K562 (cell line): ENCODE results near the gene ERAP2. TPM values are rescaled to one million over a fixed set of nuclear protein-coding genes. Genes with fewer than 3 reads are reported as not detected.

Experiments used
- ATAC-seq: fragments of 200-7000 bp; cut with Tn5 transposase; 3 replicates; pipeline ENCODE4 v1.9.1; 2020; ENCODE audit warnings: moderate library complexity
- BruUV-seq: library from RNA; stranded (reverse); fragments of 400-500 nt; replicated peaks from 2 replicates; lab custom pipeline; 2021; lab: Mats Ljungman, UMichigan
- CTCF ChIA-PET: fragments of 300-600 bp; formaldehyde crosslinking; extraction: SDS; loops from one replicate; lab custom pipeline; 2021; ENCODE audit warnings: low intra/inter-chr PET ratio; lab: Yijun Ruan, JAX
- POLR2A ChIA-PET: fragments of 300-600, 350-650 bp; sonication (Branson Sonifier 250); formaldehyde crosslinking; extraction: SDS; loops from one replicate; lab custom pipeline; 2021; ENCODE audit warnings: antibody characterized with exemption, inconsistent platforms; lab: Yijun Ruan, JAX
- DNase-seq, 4 experiments: peaks; one replicate each; pipeline versions ENCODE4 v3.0.0 to v3.0.0-alpha.2; 2011 to 2018; ENCODE audit warnings: low spot score in 3 of 4, mixed read lengths in 3 of 4; ENCODE audit errors: extremely low read depth in 1 of 4
- FAIRE-seq: peaks from 2 replicates; lab custom pipeline; 2011; peaks lifted over from hg19 to GRCh38; lab: Jason Lieb, UNC
- H2AFZ ChIP-seq: 2 replicates; pipeline ENCODE4 v1.6.0; 2011; ENCODE audit warnings: low read depth, low read length, control low read depth, inconsistent platforms
- H3K27ac ChIP-seq: fragments of 200-600 bp; 3 replicates; pipeline ENCODE4 v1.8.0; 2011; ENCODE audit warnings: low read depth, mild to moderate bottlenecking, control low read depth, inconsistent platforms, low read length, moderate library complexity, mixed read lengths; ENCODE audit errors: extremely low read depth
- H3K27me3 ChIP-seq, 2 experiments: fragments of 300-600 bp in 1 of 2; 2 replicates in 1 of 2; 3 replicates in 1 of 2; pipeline versions ENCODE4 v1.6.0 to v1.8.0; 2011; ENCODE audit warnings: inconsistent platforms in 2 of 2, low read length in 2 of 2, mild to moderate bottlenecking in 1 of 2, mixed read lengths in 1 of 2, moderate library complexity in 1 of 2; ENCODE audit not compliant: control insufficient read depth in 2 of 2, insufficient read depth in 2 of 2
- H3K36me3 ChIP-seq: fragments of 300-600 bp; 3 replicates; pipeline ENCODE4 v1.8.0; 2011; ENCODE audit warnings: mild to moderate bottlenecking, low read length, inconsistent platforms; ENCODE audit not compliant: control insufficient read depth, insufficient read depth
- H3K4me1 ChIP-seq, 2 experiments: fragments of 200-600 bp in 1 of 2; replicated peaks in 1 of 2; 2 replicates in 1 of 2; 3 replicates in 1 of 2; pipeline versions ENCODE4 v1.5.1 to v1.8.0; 2011; ENCODE audit warnings: inconsistent platforms in 2 of 2, low read length in 2 of 2, mild to moderate bottlenecking in 1 of 2, mixed read lengths in 1 of 2, moderate library complexity in 1 of 2; ENCODE audit not compliant: control insufficient read depth in 2 of 2, insufficient read depth in 2 of 2
- H3K4me2 ChIP-seq: 2 replicates; pipeline ENCODE4 v1.6.1; 2011; ENCODE audit warnings: low read length, control low read depth, inconsistent platforms, mixed read lengths; ENCODE audit not compliant: insufficient read depth
- H3K4me3 ChIP-seq: fragments of 200-600 bp; sonication (generic), shearing (Covaris generic); 2 replicates; pipeline ENCODE4 v1.5.1; 2016; ENCODE audit warnings: control low read depth, inconsistent platforms
- H3K79me2 ChIP-seq: fragments of 200-600 bp; 3 replicates; pipeline ENCODE4 v1.8.0; 2011; ENCODE audit warnings: low read length, inconsistent platforms; ENCODE audit not compliant: control insufficient read depth, insufficient read depth
- H3K9ac ChIP-seq, 2 experiments: 2 replicates each; pipeline versions ENCODE4 v1.6.0 to v1.6.1; 2011; ENCODE audit warnings: low read depth in 2 of 2, low read length in 2 of 2, control low read depth in 1 of 2, inconsistent platforms in 1 of 2, mild to moderate bottlenecking in 1 of 2, mixed read lengths in 1 of 2; ENCODE audit not compliant: insufficient read depth in 1 of 2
- H3K9me1 ChIP-seq: one replicate; pipeline ENCODE4 v1.6.0; 2011; ENCODE audit warnings: inconsistent platforms, mild to moderate bottlenecking, low read length, moderate library complexity; ENCODE audit not compliant: control insufficient read depth, insufficient read depth
- H3K9me3 ChIP-seq: replicated peaks from 2 replicates; pipeline ENCODE4 v1.5.1; 2011; ENCODE audit warnings: low read depth, low read length, inconsistent platforms; ENCODE audit not compliant: control insufficient read depth, insufficient read depth
- H4K20me1 ChIP-seq: replicated peaks from 2 replicates; pipeline ENCODE4 v1.6.1; 2011; ENCODE audit warnings: low read length, inconsistent platforms, mixed read lengths; ENCODE audit not compliant: control insufficient read depth, insufficient read depth
- NR2F6 ChIP-seq: fragments of 450-650 bp; formaldehyde crosslinking; IDR thresholded peaks from 2 replicates; pipeline ENCODE4 v1.4.0; 2020; ENCODE audit warnings: mild to moderate bottlenecking
- POLR2B ChIP-seq: fragments of 450-650 bp; IDR thresholded peaks from 2 replicates; pipeline ENCODE4 v1.6.1; 2018; ENCODE audit warnings: low read depth; ENCODE audit not compliant: partially characterized antibody
- POLR2H ChIP-seq: IDR thresholded peaks from 2 replicates; pipeline ENCODE4 v1.6.1; 2016; ENCODE audit warnings: missing genetic modification characterization, low read depth, mild to moderate bottlenecking, control low read depth, missing compliant biosample characterization, moderate library complexity
- ZBED1 ChIP-seq: IDR thresholded peaks from 2 replicates; pipeline ENCODE4 v1.6.1; 2014
- ZNF121 ChIP-seq: sonication (generic); formaldehyde crosslinking; conservative IDR thresholded peaks from 2 replicates; pipeline ENCODE4 v1.8.0; 2022; ENCODE audit warnings: missing genetic modification reagents
- WGBS: fragments of 100-300 bp; shearing (Covaris generic); methylation state at CpG from one replicate; pipeline ENCODE4 v1.1.6; 2016; ENCODE audit warnings: low coverage, mixed read lengths; ENCODE audit not compliant: insufficient coverage; ENCODE audit errors: missing lambda C conversion rate; 5-methylcytosine and 5-hydroxymethylcytosine counted together
- in situ Hi-C: fragments of 300-500 bp; cut with MboI; formaldehyde crosslinking; loops from 4 replicates; pipeline ENCODE4 v1.15.0; 2018; ENCODE audit warnings: inconsistent platforms, mixed read lengths
- intact Hi-C: fragments of 100-400 bp; cut with micrococcal nuclease; formaldehyde crosslinking; loops from 2 replicates; pipeline ENCODE4 v1.14.2; 2022
- polyA plus RNA-seq, 8 experiments: library from polyadenylated mRNA; depleted of rRNA in 4 of 8; stranded (reverse) in 5 of 8; unstranded in 3 of 8; fragments of >200 nt; fragmentation: Nextera tagmentation in 2 of 8; fragmentation: Illumina TruSeq in 1 of 8; extraction: Ambion mirVana in 2 of 8; extraction: Trizol in 1 of 8; gene quantifications; 2 replicates each; pipeline versions ENCODE4 v1.2.1 to v1.2.3, GENCODE V29; 2011 to 2014; ENCODE audit warnings: inconsistent platforms in 1 of 8, missing spikeins in 1 of 8
- total RNA-seq, 7 experiments: library from RNA; depleted of rRNA in 6 of 7; stranded (reverse); fragments of >200 nt in 6 of 7; fragmentation: Illumina TruSeq in 2 of 7; extraction: Trizol in 2 of 7; gene quantifications; 2 replicates each; pipeline versions ENCODE4 v1.2.1 to v1.2.3, GENCODE V29; 2011 to 2021; ENCODE audit warnings: low replicate concordance in 1 of 7

Gene ERAP2
- total and polyA plus RNA-seq, 9 of the 15 experiments (the other 6 are each of a cell fraction or from before 2014, with no cell fraction given): 0.93 to 4.0 (median 2.1) TPM

GRCh38 chr5:96945144-96945897 lies 69.0 kb downstream of the ERAP2 start:
- Histone ChIP-seq H3K36me3 (peaks cover 6% of the 10 kb centered on the region; the same call in 1 of the 3 replicates), H2AFZ (no peak overlapping the region), H3K4me1 (peaks cover 0 to 3% of the 10 kb centered on the region in 2 experiments; a peak in 1 of 5 replicates), H3K79me2 (peaks cover 60% of the 10 kb centered on the region), H3K9ac (no peak overlapping the region), H3K9me3 (no peaks in the 10 kb centered on the region), H3K27ac (no peak overlapping the region), H3K9me1 (no peaks in the 10 kb centered on the region), H3K27me3 (no peaks in the 10 kb centered on the region), H4K20me1 (no peaks in the 10 kb centered on the region), H3K4me3 (no peak overlapping the region), H3K4me2 (no peak overlapping the region)
- ATAC-seq (no peak), FAIRE-seq (no peak), DNase-seq (no peak)
- peak; percentile 57 for TF ChIP-seq ZNF121
- TF ChIP-seq NR2F6: no peak
- intact Hi-C loops: no loop called here
- 90% methylated on average over 5 of the region's 5 CpGs for whole genome bisulfite sequencing
- BruUV-seq: no TSS peak
- CTCF ChIA-PET: no interaction called here
- in situ Hi-C loops: no loop called here
- POLR2A ChIA-PET: interaction anchor here (0.9 to 1.1 kb wide), 2 partner anchors 12 to 137 kb away, joined by 3 to 5 read pairs; partner anchors contain the start of gene ERAP1

DNA sequence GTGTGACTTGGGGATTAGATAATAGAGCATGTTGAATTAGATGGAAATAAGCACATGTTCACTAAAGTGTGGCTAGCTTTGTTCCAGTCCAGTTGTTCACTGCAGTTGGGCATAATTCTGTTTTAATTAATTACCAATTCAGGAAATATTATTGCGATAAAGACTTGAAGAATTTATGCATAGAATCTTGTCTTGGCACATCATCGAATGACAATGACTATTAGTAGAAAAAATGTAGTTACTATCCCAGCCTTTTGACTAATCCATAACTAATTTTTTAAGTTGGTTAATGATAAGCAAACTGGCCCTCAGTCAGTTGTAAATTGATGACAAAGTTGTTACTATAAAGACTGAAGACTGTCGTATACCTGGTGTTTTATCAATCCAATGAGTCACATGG lies 70.1 kb downstream of the ERAP2 start:
- H3K79me2 ChIP-seq: peaks cover 54% of the 10 kb centered on the region
- no peak overlapping the region for H3K27ac ChIP-seq
- no peak overlapping the region for H3K4me2 ChIP-seq
- intact Hi-C loops: no loop called here
- no peak overlapping the region for H3K4me3 ChIP-seq
- peaks cover 0 to 3% of the 10 kb centered on the region in 2 experiments; a peak in 1 of 5 replicates for H3K4me1 ChIP-seq
- in situ Hi-C loops: no loop called here
- CTCF ChIA-PET: no interaction called here
- no TSS peak for BruUV-seq
- POLR2A ChIA-PET: interaction anchor here (0.9 to 1.7 kb wide), 3 partner anchors 10 to 138 kb away, joined by 3 to 5 read pairs (median 3); partner anchors contain the start of genes ERAP1 and LNPEP
- no peaks in the 10 kb centered on the region for H3K27me3 ChIP-seq
- H4K20me1 ChIP-seq: no peaks in the 10 kb centered on the region
- ATAC-seq (no peak), FAIRE-seq (no peak), DNase-seq (no peak)
- no peak overlapping the region for H3K9ac ChIP-seq
- no peaks in the 10 kb centered on the region for H3K9me3 ChIP-seq
- WGBS: 84% methylated on average over 3 of the region's 3 CpGs
- H3K9me1 ChIP-seq: no peaks in the 10 kb centered on the region
- TF ChIP-seq POLR2B: no peak
- TF ChIP-seq ZBED1: no peak
- TF ChIP-seq POLR2H (tag): no peak
- peaks cover 6% of the 10 kb centered on the region; the same call in 1 of the 3 replicates for H3K36me3 ChIP-seq
- no peak overlapping the region for H2AFZ ChIP-seq
